HCT116 (cell line): ENCODE measurements around the gene ATG10. TPM values are rescaled to one million over a fixed set of nuclear protein-coding genes. Genes with fewer than 3 reads are reported as not detected.

Experiments
- ATAC-seq: fragments of 200-7000 bp; cut with Tn5 transposase; 2 replicates; pipeline ENCODE4 v1.9.1; 2020; ENCODE audit warnings: mild to moderate bottlenecking, moderate library complexity
- BruUV-seq: library from RNA; stranded (reverse); fragments of 400-500 nt; replicated peaks from 2 replicates; lab custom pipeline; 2021; lab: Mats Ljungman, UMichigan
- CTCF ChIA-PET: fragments of 300-600 bp; sonication (Branson Sonifier 250); formaldehyde crosslinking; loops from one replicate; lab custom pipeline; 2021; ENCODE audit warnings: antibody characterized with exemption; lab: Charles Lee
- POLR2A ChIA-PET: fragments of 300-600, 350-600 bp; sonication (Branson Sonifier 250); formaldehyde crosslinking; loops from one replicate; lab custom pipeline; 2021; ENCODE audit warnings: antibody characterized with exemption; lab: Charles Lee
- RAD21 ChIA-PET, 2 experiments: fragments of 300-600 bp; sonication (Branson Sonifier 250); formaldehyde crosslinking; loops; one replicate each; lab custom pipeline; 2023; ENCODE audit warnings: low total read pairs in 2 of 2; ENCODE audit not compliant: uncharacterized antibody in 2 of 2, unreplicated experiment in 2 of 2, low non-redundant PET in 1 of 2; lab: Charles Lee
- DNase-seq: peaks from one replicate; pipeline ENCODE4 v3.0.0-alpha.2; 2010; ENCODE audit warnings: low read depth, low spot score
- H2AFZ ChIP-seq: fragments of 200-600 bp; shearing (Covaris generic), sonication (generic); 2 replicates; pipeline ENCODE4 v1.6.1; 2017; ENCODE audit warnings: low read depth, mixed run types, mixed read lengths, antibody characterized with exemption, low read length; ENCODE audit not compliant: poor library complexity, severe bottlenecking
- H3K27ac ChIP-seq: 2 replicates; pipeline ENCODE4 v1.5.1; 2012; ENCODE audit warnings: low read depth, low read length
- H3K27me3 ChIP-seq: fragments of 200-600 bp; sonication (generic); 2 replicates; pipeline ENCODE4 v1.6.1; 2016; ENCODE audit warnings: mixed run types, low read length, mixed read lengths; ENCODE audit not compliant: insufficient read depth
- H3K36me3 ChIP-seq, 2 experiments: fragments of 200-500 bp in 1 of 2; fragments of 200-600 bp in 1 of 2; sonication (Bioruptor generic) in 1 of 2; sonication (generic) in 1 of 2; 2 replicates each; pipeline versions ENCODE4 v1.5.1 to v1.6.1; 2014 to 2016; ENCODE audit warnings: low read length in 2 of 2, inconsistent platforms in 1 of 2, mixed read lengths in 1 of 2, mixed run types in 1 of 2; ENCODE audit not compliant: insufficient read depth in 2 of 2, control insufficient read depth in 1 of 2
- H3K4me1 ChIP-seq, 2 experiments: fragments of 200-600 bp in 1 of 2; sonication (generic) in 1 of 2; 2 replicates each; pipeline versions ENCODE4 v1.5.1 to v1.6.1; 2012 to 2017; ENCODE audit warnings: low read length in 2 of 2, inconsistent platforms in 1 of 2, mild to moderate bottlenecking in 1 of 2, mixed read lengths in 1 of 2, mixed run types in 1 of 2, moderate library complexity in 1 of 2; ENCODE audit not compliant: insufficient read depth in 2 of 2, control insufficient read depth in 1 of 2
- H3K4me2 ChIP-seq: fragments of 200-600 bp; sonication (generic); 2 replicates; pipeline ENCODE4 v1.6.1; 2017; ENCODE audit warnings: mixed run types, low read length, mixed read lengths
- H3K4me3 ChIP-seq, 2 experiments: fragments of 200-600 bp in 1 of 2; sonication (generic) in 1 of 2; replicated peaks in 1 of 2; 2 replicates each; pipeline ENCODE4 v1.5.1; 2011 to 2016; ENCODE audit warnings: low read length in 2 of 2, control low read depth in 1 of 2, low read depth in 1 of 2, mild to moderate bottlenecking in 1 of 2, mixed read lengths in 1 of 2, mixed run types in 1 of 2
- H3K79me2 ChIP-seq: fragments of 200-600 bp; sonication (generic); 2 replicates; pipeline ENCODE4 v1.6.1; 2017; ENCODE audit warnings: mild to moderate bottlenecking, mixed run types, low read length, moderate library complexity, mixed read lengths; ENCODE audit not compliant: insufficient read depth
- H3K9ac ChIP-seq: fragments of 200-600 bp; sonication (generic); 2 replicates; pipeline ENCODE4 v1.6.1; 2016; ENCODE audit warnings: low read length, mixed read lengths
- H3K9me2 ChIP-seq: fragments of 200-600 bp; sonication (generic), shearing (Covaris generic); 2 replicates; pipeline ENCODE4 v1.6.1; 2017; ENCODE audit warnings: mixed run types, mild to moderate bottlenecking, moderate library complexity; ENCODE audit not compliant: insufficient read depth
- H3K9me3 ChIP-seq, 2 experiments: fragments of 200-500 bp in 1 of 2; fragments of 200-600 bp in 1 of 2; sonication (Bioruptor generic) in 1 of 2; sonication (generic) in 1 of 2; 2 replicates each; pipeline ENCODE4 v1.6.1; 2014 to 2017; ENCODE audit warnings: low read length in 2 of 2, mixed read lengths in 2 of 2, inconsistent platforms in 1 of 2, low read depth in 1 of 2, mild to moderate bottlenecking in 1 of 2, mixed run types in 1 of 2, moderate library complexity in 1 of 2; ENCODE audit not compliant: control insufficient read depth in 1 of 2, insufficient read depth in 1 of 2
- H4K20me1 ChIP-seq: fragments of 200-600 bp; sonication (generic), shearing (Covaris generic); 2 replicates; pipeline ENCODE4 v1.6.1; 2017; ENCODE audit warnings: mixed run types, mild to moderate bottlenecking, moderate library complexity; ENCODE audit not compliant: insufficient read depth
- ELF1 ChIP-seq: IDR thresholded peaks from 2 replicates; pipeline ENCODE4 v1.6.1; 2012; ENCODE audit warnings: low read depth, borderline replicate concordance
- EZH2phosphoT487 ChIP-seq: fragments of 200-600 bp; IDR thresholded peaks from 2 replicates; pipeline ENCODE4 v1.6.1; 2018; ENCODE audit warnings: antibody characterized with exemption, borderline replicate concordance
- JUND ChIP-seq: IDR thresholded peaks from 2 replicates; pipeline ENCODE4 v1.6.1; 2012
- SIN3A ChIP-seq: IDR thresholded peaks from 2 replicates; pipeline ENCODE4 v1.6.1; 2012; ENCODE audit warnings: low read depth
- SRF ChIP-seq: IDR thresholded peaks from 2 replicates; pipeline ENCODE4 v1.6.1; 2012; ENCODE audit warnings: low read depth
- TCF7L2 ChIP-seq: IDR thresholded peaks from 2 replicates; pipeline ENCODE4 v1.7.0; 2011; ENCODE audit warnings: borderline replicate concordance, inconsistent platforms; ENCODE audit not compliant: insufficient read depth, insufficient read length; ENCODE audit errors: extremely low read depth
- YY1 ChIP-seq: IDR thresholded peaks from 2 replicates; pipeline ENCODE4 v1.6.1; 2011; ENCODE audit warnings: low read length, low read depth, moderate library complexity, mild to moderate bottlenecking; ENCODE audit not compliant: insufficient replicate concordance; ENCODE audit errors: extremely low read depth
- intact Hi-C: fragments of 100-400 bp; cut with micrococcal nuclease; formaldehyde crosslinking; loops from 2 replicates; pipeline ENCODE4 v1.10.0; 2022
- total RNA-seq: library from RNA; stranded (reverse); gene quantifications from one replicate; pipeline ENCODE4 v1.2.1, GENCODE V29; 2021; ENCODE audit not compliant: unreplicated experiment
- TF ChIP-seq, protein P1 (sequence below), 3 experiments: fragments of 200-600 bp in 1 of 3; sonication (generic) in 1 of 3; IDR thresholded peaks in 2 of 3; conservative IDR thresholded peaks in 1 of 3; 2 replicates each; pipeline ENCODE4 v1.5.1; 2012 to 2017; ENCODE audit warnings: low read depth in 2 of 3, low read length in 2 of 3, antibody characterized with exemption in 1 of 3, borderline replicate concordance in 1 of 3, control low read depth in 1 of 3, mild to moderate bottlenecking in 1 of 3, mixed read lengths in 1 of 3, mixed run types in 1 of 3, moderate library complexity in 1 of 3; ENCODE audit not compliant: insufficient read depth in 1 of 3
- TF ChIP-seq, protein P2 (sequence below): IDR thresholded peaks from 2 replicates; pipeline ENCODE4 v1.6.1; 2011; ENCODE audit warnings: mild to moderate bottlenecking, low read length, moderate library complexity; ENCODE audit not compliant: insufficient replicate concordance; ENCODE audit errors: extremely low read depth

The ATG10 gene
- total RNA-seq, 1 experiment from 2014 or later: 9.4 TPM

DNA sequence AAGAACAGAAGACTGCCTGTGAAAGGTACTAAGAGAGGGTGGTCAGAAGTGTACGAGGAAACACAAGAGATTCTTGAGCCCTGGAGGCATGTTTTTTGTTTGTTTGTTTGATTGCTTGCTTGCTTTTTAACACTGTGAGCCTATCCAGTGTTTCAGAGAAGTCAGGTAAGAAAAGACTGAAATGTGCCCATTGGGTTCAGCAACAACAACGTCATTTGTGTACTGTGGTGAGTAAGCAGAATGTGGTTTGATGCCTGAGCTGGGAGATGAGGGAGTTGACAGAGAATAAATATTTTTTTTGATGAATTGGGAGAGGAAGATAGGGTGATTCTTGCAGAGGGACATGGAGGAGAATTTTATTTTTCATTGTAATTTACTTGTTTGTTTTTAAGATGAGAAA, 233.2 kb downstream of the ATG10 start:
- intact Hi-C loops: no loop called here
- BruUV-seq: no TSS peak
- no peaks in the 10 kb centered on the region for H3K36me3 ChIP-seq
- no peak overlapping the region for H3K9ac ChIP-seq
- H4K20me1 ChIP-seq: no peaks in the 10 kb centered on the region
- H3K4me2 ChIP-seq: no peak overlapping the region
- H3K9me3 ChIP-seq: no peaks in the 10 kb centered on the region
- DNase-seq (no peak), ATAC-seq (no peak)
- ChIA-PET POLR2A (interaction anchor here (1.3 kb wide), 1 partner anchor 10 kb away, joined by 3 read pairs; no protein-coding TSS in a partner anchor), RAD21 (no interaction called here), CTCF (no interaction called here)
- H3K4me3 ChIP-seq: no peak overlapping the region
- TF ChIP-seq ELF1 (no peak), TCF7L2 (no peak), EZH2phosphoT487 (no peak)
- TF ChIP-seq, protein P1, sequence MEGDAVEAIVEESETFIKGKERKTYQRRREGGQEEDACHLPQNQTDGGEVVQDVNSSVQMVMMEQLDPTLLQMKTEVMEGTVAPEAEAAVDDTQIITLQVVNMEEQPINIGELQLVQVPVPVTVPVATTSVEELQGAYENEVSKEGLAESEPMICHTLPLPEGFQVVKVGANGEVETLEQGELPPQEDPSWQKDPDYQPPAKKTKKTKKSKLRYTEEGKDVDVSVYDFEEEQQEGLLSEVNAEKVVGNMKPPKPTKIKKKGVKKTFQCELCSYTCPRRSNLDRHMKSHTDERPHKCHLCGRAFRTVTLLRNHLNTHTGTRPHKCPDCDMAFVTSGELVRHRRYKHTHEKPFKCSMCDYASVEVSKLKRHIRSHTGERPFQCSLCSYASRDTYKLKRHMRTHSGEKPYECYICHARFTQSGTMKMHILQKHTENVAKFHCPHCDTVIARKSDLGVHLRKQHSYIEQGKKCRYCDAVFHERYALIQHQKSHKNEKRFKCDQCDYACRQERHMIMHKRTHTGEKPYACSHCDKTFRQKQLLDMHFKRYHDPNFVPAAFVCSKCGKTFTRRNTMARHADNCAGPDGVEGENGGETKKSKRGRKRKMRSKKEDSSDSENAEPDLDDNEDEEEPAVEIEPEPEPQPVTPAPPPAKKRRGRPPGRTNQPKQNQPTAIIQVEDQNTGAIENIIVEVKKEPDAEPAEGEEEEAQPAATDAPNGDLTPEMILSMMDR (IDR thresholded peaks at IDR 0.05 in 2 of 3, conservative IDR thresholded peaks at IDR 0.05 in 1 of 3; ENCODE audit: borderline replicate concordance in 1 of 3, insufficient read depth in 1 of 3, low read depth in 2 of 3, low read length in 2 of 3): no peak
- no peaks in the 10 kb centered on the region for H3K9me2 ChIP-seq
- H3K27ac ChIP-seq: no peak overlapping the region
- no peaks in the 10 kb centered on the region for H3K4me1 ChIP-seq
- no peaks in the 10 kb centered on the region for H3K79me2 ChIP-seq
- H3K27me3 ChIP-seq: no peaks in the 10 kb centered on the region
- H2AFZ ChIP-seq: no peak overlapping the region

DNA sequence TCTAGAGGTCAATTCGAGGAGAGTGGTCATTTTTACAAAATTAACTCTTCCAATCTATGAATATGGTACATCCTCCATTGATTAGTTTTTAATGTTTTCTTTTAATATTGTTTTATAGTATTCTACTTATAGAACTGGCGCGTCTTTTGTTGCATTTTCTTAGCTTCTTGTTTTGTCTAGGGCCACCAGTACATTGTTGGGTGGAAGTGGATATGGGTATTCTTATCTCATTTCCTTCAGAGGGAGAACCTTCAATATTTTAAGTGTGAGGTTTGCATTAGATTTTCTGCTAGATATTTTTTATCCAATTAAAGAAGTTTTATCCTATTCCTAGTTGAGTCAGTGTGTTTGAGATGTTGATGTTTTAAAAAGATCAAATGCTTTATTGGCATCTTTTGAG, 236.5 kb downstream of the ATG10 start:
- Histone ChIP-seq H3K9ac (no peak overlapping the region), H3K9me2 (no peaks in the 10 kb centered on the region), H3K4me2 (no peak overlapping the region), H2AFZ (no peak overlapping the region), H3K27me3 (no peaks in the 10 kb centered on the region), H3K4me3 (no peak overlapping the region), H3K79me2 (no peaks in the 10 kb centered on the region), H3K9me3 (no peaks in the 10 kb centered on the region), H3K4me1 (no peaks in the 10 kb centered on the region), H3K36me3 (no peaks in the 10 kb centered on the region), H3K27ac (no peak overlapping the region), H4K20me1 (no peaks in the 10 kb centered on the region)
- no peak for TF ChIP-seq YY1
- no peak for TF ChIP-seq JUND
- no peak for TF ChIP-seq SIN3A
- TF ChIP-seq, protein P2, sequence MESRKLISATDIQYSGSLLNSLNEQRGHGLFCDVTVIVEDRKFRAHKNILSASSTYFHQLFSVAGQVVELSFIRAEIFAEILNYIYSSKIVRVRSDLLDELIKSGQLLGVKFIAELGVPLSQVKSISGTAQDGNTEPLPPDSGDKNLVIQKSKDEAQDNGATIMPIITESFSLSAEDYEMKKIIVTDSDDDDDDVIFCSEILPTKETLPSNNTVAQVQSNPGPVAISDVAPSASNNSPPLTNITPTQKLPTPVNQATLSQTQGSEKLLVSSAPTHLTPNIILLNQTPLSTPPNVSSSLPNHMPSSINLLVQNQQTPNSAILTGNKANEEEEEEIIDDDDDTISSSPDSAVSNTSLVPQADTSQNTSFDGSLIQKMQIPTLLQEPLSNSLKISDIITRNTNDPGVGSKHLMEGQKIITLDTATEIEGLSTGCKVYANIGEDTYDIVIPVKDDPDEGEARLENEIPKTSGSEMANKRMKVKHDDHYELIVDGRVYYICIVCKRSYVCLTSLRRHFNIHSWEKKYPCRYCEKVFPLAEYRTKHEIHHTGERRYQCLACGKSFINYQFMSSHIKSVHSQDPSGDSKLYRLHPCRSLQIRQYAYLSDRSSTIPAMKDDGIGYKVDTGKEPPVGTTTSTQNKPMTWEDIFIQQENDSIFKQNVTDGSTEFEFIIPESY: no peak
- no peak for TF ChIP-seq SRF
- TF ChIP-seq, protein P1 (IDR thresholded peaks at IDR 0.05 in 2 of 3, conservative IDR thresholded peaks at IDR 0.05 in 1 of 3; ENCODE audit: borderline replicate concordance in 1 of 3, insufficient read depth in 1 of 3, low read depth in 2 of 3, low read length in 2 of 3): no peak
- DNase-seq (no peak), ATAC-seq (no peak)
- CTCF ChIA-PET: no interaction called here
- intact Hi-C loops: no loop called here
- POLR2A ChIA-PET: no interaction called here
- BruUV-seq: no TSS peak
- RAD21 ChIA-PET: no interaction called here
